Esophagus squamous epithelium (tissue), 4 donors: ENCODE data around the gene SLC43A3.

Experiments
- POLR2A ChIP-seq, 4 donors: fragments of 450-650 bp; IDR thresholded peaks; one replicate each; pipeline ENCODE4 v1.6.1; 2017; ENCODE audit warnings: antibody characterized with exemption in 4 of 4, mild to moderate bottlenecking in 4 of 4, moderate library complexity in 3 of 4
- TF ChIP-seq, protein P1 (sequence below), 6 experiments: fragments of 450-650 bp in 4 of 6; fragments of 200-600 bp in 2 of 6; sonication (generic) in 2 of 6; IDR thresholded peaks; one replicate each; pipeline ENCODE4 v1.5.1; 2016 to 2019; ENCODE audit warnings: antibody characterized with exemption in 6 of 6, mild to moderate bottlenecking in 4 of 6, moderate library complexity in 4 of 6

DNA sequence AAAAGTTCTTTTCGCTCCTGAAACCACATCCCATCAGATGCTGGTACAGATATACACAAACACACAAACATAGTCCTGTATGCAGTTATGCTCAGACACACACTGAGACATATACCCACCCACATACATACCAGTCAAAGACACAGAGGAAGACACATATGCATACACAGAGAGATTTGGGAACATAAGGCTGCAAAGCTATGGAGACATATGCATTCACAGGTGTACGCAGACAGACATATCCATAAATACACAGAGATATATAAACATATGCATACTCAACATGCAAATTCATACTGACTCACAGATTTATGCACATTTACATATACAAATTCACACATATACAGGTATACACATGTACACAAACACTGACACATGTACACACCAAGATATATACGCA, 52.0 kb downstream of the SLC43A3 start:
- TF ChIP-seq, protein P1, sequence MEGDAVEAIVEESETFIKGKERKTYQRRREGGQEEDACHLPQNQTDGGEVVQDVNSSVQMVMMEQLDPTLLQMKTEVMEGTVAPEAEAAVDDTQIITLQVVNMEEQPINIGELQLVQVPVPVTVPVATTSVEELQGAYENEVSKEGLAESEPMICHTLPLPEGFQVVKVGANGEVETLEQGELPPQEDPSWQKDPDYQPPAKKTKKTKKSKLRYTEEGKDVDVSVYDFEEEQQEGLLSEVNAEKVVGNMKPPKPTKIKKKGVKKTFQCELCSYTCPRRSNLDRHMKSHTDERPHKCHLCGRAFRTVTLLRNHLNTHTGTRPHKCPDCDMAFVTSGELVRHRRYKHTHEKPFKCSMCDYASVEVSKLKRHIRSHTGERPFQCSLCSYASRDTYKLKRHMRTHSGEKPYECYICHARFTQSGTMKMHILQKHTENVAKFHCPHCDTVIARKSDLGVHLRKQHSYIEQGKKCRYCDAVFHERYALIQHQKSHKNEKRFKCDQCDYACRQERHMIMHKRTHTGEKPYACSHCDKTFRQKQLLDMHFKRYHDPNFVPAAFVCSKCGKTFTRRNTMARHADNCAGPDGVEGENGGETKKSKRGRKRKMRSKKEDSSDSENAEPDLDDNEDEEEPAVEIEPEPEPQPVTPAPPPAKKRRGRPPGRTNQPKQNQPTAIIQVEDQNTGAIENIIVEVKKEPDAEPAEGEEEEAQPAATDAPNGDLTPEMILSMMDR (IDR thresholded peaks at IDR 0.05), result no peak
- TF ChIP-seq POLR2A (IDR thresholded peaks at IDR 0.05), result no peak
